HFF-Myc (cell line): ENCODE measurements around the gene RAB38.

ENCODE experiments used
- DNase-seq: peaks from one replicate; pipeline ENCODE4 v3.0.0-alpha.2; 2011; ENCODE audit warnings: low read depth; ENCODE audit errors: extremely low read depth
- H3K4me3 ChIP-seq: replicated peaks from 2 replicates; pipeline ENCODE4 v1.5.1; 2011; ENCODE audit warnings: low read depth, mild to moderate bottlenecking, control low read depth, low read length
- CTCF ChIP-seq: IDR thresholded peaks from 2 replicates; pipeline ENCODE4 v1.5.1; 2012; ENCODE audit warnings: mild to moderate bottlenecking, low read depth, low read length, control low read depth; ENCODE audit errors: missing control alignments

Gene RAB38

GRCh38 chr11:88203604-88204003 lies 28.4 kb upstream of the RAB38 start:
- TF ChIP-seq CTCF: no peak
- no peak overlapping the region for H3K4me3 ChIP-seq
- DNase-seq: no peak

DNA sequence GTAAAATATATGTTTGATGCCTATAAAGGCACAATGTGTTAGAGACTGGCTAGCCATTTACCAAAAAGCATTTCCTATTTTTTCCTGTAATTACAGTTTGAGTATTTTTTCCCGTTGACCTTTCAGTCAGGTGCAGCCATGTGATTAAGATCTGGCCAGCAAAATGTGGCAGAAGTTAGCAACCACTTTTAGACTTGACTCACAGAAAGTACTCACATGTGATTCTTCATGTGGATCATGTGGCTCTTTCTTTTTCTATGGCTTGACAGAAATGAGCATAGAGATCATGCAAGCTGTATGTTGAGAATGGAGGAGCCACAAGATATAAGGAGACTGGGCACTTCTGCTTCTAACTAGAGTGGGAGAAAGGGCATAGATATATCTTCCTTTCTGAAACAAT lies 27.3 kb upstream of the RAB38 start:
- DNase-seq: no peak
- H3K4me3 ChIP-seq: no peak overlapping the region
- no peak for TF ChIP-seq CTCF

GRCh38 chr11:88196393-88196792 lies 21.1 kb upstream of the RAB38 start:
- no peak for TF ChIP-seq CTCF
- H3K4me3 ChIP-seq: no peak overlapping the region
- no peak for DNase-seq

GRCh38 chr11:88195908-88196307 lies 20.7 kb upstream of the RAB38 start:
- DNase-seq: no peak
- no peak for TF ChIP-seq CTCF
- no peak overlapping the region for H3K4me3 ChIP-seq

DNA sequence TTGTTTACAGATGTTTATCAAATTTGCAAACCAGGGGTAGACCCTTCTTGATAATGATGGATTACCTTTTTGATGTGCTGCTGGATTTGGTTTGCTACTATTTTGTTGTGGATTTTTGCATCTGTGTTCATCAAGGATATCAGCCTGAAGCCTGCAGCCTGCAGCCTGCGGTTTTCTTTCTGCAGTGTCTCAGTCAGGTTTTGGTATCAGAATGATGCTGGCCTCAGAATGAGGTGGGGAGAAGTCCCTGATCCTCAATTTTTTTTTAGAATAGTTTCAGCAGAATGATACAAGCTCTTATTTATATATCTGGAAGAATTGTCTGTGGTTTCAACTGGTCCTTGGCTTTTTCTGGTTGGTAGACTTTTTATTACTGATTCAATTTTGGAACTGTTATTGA lies 19.7 kb upstream of the RAB38 start:
- DNase-seq: no peak
- H3K4me3 ChIP-seq: no peak overlapping the region

GRCh38 chr11:88193278-88193677 lies 18.0 kb upstream of the RAB38 start:
- no peak for TF ChIP-seq CTCF
- H3K4me3 ChIP-seq: no peak overlapping the region
- DNase-seq: no peak

More for the DNA sequence above, 19.7 kb upstream of the RAB38 start:
- TF ChIP-seq CTCF: no peak

DNA sequence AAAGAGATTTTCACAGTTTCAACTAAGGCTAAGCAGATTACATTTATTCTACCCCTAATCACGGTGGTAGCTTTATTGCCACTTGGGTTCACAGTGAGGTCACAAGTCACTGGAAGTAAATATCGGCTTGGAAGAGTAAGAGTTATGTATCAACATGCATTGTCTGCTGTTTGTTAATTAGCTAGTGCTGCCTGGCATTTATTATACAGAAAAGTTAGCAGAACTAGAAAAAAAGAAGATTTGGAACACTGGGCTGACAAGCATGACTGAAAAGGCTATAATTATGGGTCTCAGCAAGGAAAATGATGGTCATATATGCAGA lies 13.7 kb upstream of the RAB38 start:
- no peak for DNase-seq

More for the DNA sequence above, 13.7 kb upstream of the RAB38 start:
- H3K4me3 ChIP-seq: no peak overlapping the region
- no peak for TF ChIP-seq CTCF
